Measurements from ENCODE around the gene ABCA7.

Gene ABCA7

GRCh38 chr19:1058112-1058511, 18.2 kb downstream of the ABCA7 start:
- no peak for DNase-seq

GRCh38 chr19:1060689-1061088, 20.8 kb downstream of the ABCA7 start:
- no peak for DNase-seq

GRCh38 chr19:1061987-1062386, 22.1 kb downstream of the ABCA7 start:
- no peak for DNase-seq

- no peak for DNase-seq
Measured at GRCh38 chr19:1062387-1063029, 22.6 kb downstream of the ABCA7 start.

- DNase-seq: no peak
Measured at GRCh38 chr19:1063030-1063908, 23.4 kb downstream of the ABCA7 start.

GRCh38 chr19:1063909-1064660, 24.2 kb downstream of the ABCA7 start:
- DNase-seq: no peak

GRCh38 chr19:1064661-1065605, 25.0 kb downstream of the ABCA7 start:
- peak; percentile 38 for DNase-seq

- DNase-seq: no peak
Measured at GRCh38 chr19:1065606-1066109, 25.8 kb downstream of the ABCA7 start.

GRCh38 chr19:1066251-1066747, 26.4 kb downstream of the ABCA7 start:
- DNase-seq: no peak

GRCh38 chr19:1066748-1067340, 26.9 kb downstream of the ABCA7 start, which contains the start of gene ARHGAP45:
ARHGAP45 (plus strand) TSS chr19:1067167; CDS start chr19:1067406, 239 bp downstream.
- no peak for DNase-seq

GRCh38 chr19:1067341-1067957, 27.5 kb downstream of the ABCA7 start:
- DNase-seq: no peak

- DNase-seq: no peak
Measured at GRCh38 chr19:1068009-1069001, 28.4 kb downstream of the ABCA7 start.

GRCh38 chr19:1069009-1069779, 29.3 kb downstream of the ABCA7 start:
- DNase-seq: no peak

- DNase-seq: no peak
Measured at GRCh38 chr19:1070576-1070930, 30.6 kb downstream of the ABCA7 start.

- DNase-seq: no peak
Measured at GRCh38 chr19:1070931-1071791, 31.3 kb downstream of the ABCA7 start.

GRCh38 chr19:1072371-1073015, 32.6 kb downstream of the ABCA7 start:
- no peak for DNase-seq

Measured in NCI-H2171 treated with DMSO at 0.1 percent for 48 hours (cell line).